HG02973 (cell line): Measurements from ENCODE around the gene PRDM16.

Experiments
- ATAC-seq: cut with Tn5 transposase; IDR thresholded peaks from one replicate; pipeline ENCODE4 v1.9.1; 2021; ENCODE audit warnings: moderate library complexity; ENCODE audit not compliant: unreplicated experiment

Gene PRDM16

GRCh38 chr1:3452866-3453175 is 383.8 kb downstream of the PRDM16 start:
- ATAC-seq: no peak

GRCh38 chr1:3453203-3453761 is 384.3 kb downstream of the PRDM16 start:
- no peak for ATAC-seq

- no peak for ATAC-seq
These were observed 385.1 kb downstream of the PRDM16 start, which contains the start of gene ARHGEF16 for GRCh38 chr1:3453891-3454810. Gene ARHGEF16 (plus strand): TSS chr1:3454665. CDS start chr1:3463085, 8,420 bp downstream.

GRCh38 chr1:3454811-3455618 is 386.0 kb downstream of the PRDM16 start:
- no peak for ATAC-seq

GRCh38 chr1:3455670-3456448 is 386.9 kb downstream of the PRDM16 start:
- ATAC-seq: no peak

GRCh38 chr1:3456449-3456963 is 387.5 kb downstream of the PRDM16 start:
- ATAC-seq: no peak

- ATAC-seq: no peak
These were observed 388.2 kb downstream of the PRDM16 start for GRCh38 chr1:3456964-3457909.

GRCh38 chr1:3457910-3458883 is 389.2 kb downstream of the PRDM16 start:
- no peak for ATAC-seq

GRCh38 chr1:3459051-3459908 is 390.3 kb downstream of the PRDM16 start:
- ATAC-seq: no peak

GRCh38 chr1:3459940-3460671 is 391.1 kb downstream of the PRDM16 start:
- no peak for ATAC-seq

- ATAC-seq: no peak
These were observed 391.7 kb downstream of the PRDM16 start for GRCh38 chr1:3460672-3461131.

GRCh38 chr1:3461238-3461933 is 392.4 kb downstream of the PRDM16 start:
- no peak for ATAC-seq

- no peak for ATAC-seq
These were observed 392.9 kb downstream of the PRDM16 start for GRCh38 chr1:3461934-3462275.

- no peak for ATAC-seq
These were observed 393.5 kb downstream of the PRDM16 start for GRCh38 chr1:3462356-3463012.

- ATAC-seq: no peak
These were observed 394.0 kb downstream of the PRDM16 start for GRCh38 chr1:3463013-3463385.

GRCh38 chr1:3463408-3463863 is 394.4 kb downstream of the PRDM16 start:
- no peak for ATAC-seq
